ENCODE results near the gene MTA2.

MTA2 gene

GRCh38 chr11:62612366-62613290 is 11.0 kb upstream of the MTA2 start, which contains the start of the genes EML3 and ROM1:
Gene EML3 (minus strand): TSS chr11:62612775. CDS start chr11:62612457, 318 bp downstream.
Gene ROM1 (plus strand): TSS chr11:62613257. CDS start chr11:62613282, 25 bp downstream.
- in situ Hi-C loops (cut with HindIII; ENCODE audit: low sequenced_read_pairs), result no loop called here

- in situ Hi-C loops (cut with HindIII; ENCODE audit: low sequenced_read_pairs), result no loop called here
Observed at GRCh38 chr11:62611705-62612365, 10.2 kb upstream of the MTA2 start.

GRCh38 chr11:62610814-62611704 is 9.4 kb upstream of the MTA2 start:
- in situ Hi-C loops (cut with HindIII; ENCODE audit: low sequenced_read_pairs), result no loop called here

- in situ Hi-C loops (cut with HindIII; ENCODE audit: low sequenced_read_pairs), result no loop called here
Observed at GRCh38 chr11:62610403-62610802, 8.7 kb upstream of the MTA2 start.

GRCh38 chr11:62608776-62609175 is 7.1 kb upstream of the MTA2 start:
- in situ Hi-C loops (cut with HindIII; ENCODE audit: low sequenced_read_pairs), result no loop called here

- in situ Hi-C loops (cut with HindIII; ENCODE audit: low sequenced_read_pairs), result no loop called here
Observed at GRCh38 chr11:62607714-62608113, 6.0 kb upstream of the MTA2 start.

GRCh38 chr11:62605902-62606301 is 4.2 kb upstream of the MTA2 start:
- in situ Hi-C loops (cut with HindIII; ENCODE audit: low sequenced_read_pairs), result no loop called here

GRCh38 chr11:62605467-62605866 is 3.8 kb upstream of the MTA2 start:
- in situ Hi-C loops (cut with HindIII; ENCODE audit: low sequenced_read_pairs), result no loop called here

- in situ Hi-C loops (cut with HindIII; ENCODE audit: low sequenced_read_pairs), result no loop called here
Observed at GRCh38 chr11:62604460-62605120, 2.9 kb upstream of the MTA2 start.

GRCh38 chr11:62603776-62604299 is 2.2 kb upstream of the MTA2 start:
- in situ Hi-C loops (cut with HindIII; ENCODE audit: low sequenced_read_pairs), result no loop called here

- in situ Hi-C loops (cut with HindIII; ENCODE audit: low sequenced_read_pairs), result no loop called here
Observed at GRCh38 chr11:62603072-62603408, 1.4 kb upstream of the MTA2 start.

GRCh38 chr11:62602141-62603071 is 741 bp upstream of the MTA2 start:
- in situ Hi-C loops (cut with HindIII; ENCODE audit: low sequenced_read_pairs), result no loop called here

GRCh38 chr11:62601122-62601371 is 618 bp downstream of the MTA2 start:
- in situ Hi-C loops (cut with HindIII; ENCODE audit: low sequenced_read_pairs), result no loop called here

- in situ Hi-C loops (cut with HindIII; ENCODE audit: low sequenced_read_pairs), result no loop called here
Observed at GRCh38 chr11:62600367-62601121, 1.1 kb downstream of the MTA2 start.

- in situ Hi-C loops (cut with HindIII; ENCODE audit: low sequenced_read_pairs), result loop anchor here (5.0 kb wide), 1 partner anchor 83 kb away; no protein-coding TSS in a partner anchor
Observed at GRCh38 chr11:62599901-62600300, 1.8 kb downstream of the MTA2 start.

GRCh38 chr11:62599069-62599696 is 2.5 kb downstream of the MTA2 start:
- in situ Hi-C loops (cut with HindIII; ENCODE audit: low sequenced_read_pairs), result loop anchor here (5.0 kb wide), 1 partner anchor 82 kb away; no protein-coding TSS in a partner anchor

GRCh38 chr11:62595124-62595523 is 6.5 kb downstream of the MTA2 start:
- in situ Hi-C loops (cut with HindIII; ENCODE audit: low sequenced_read_pairs), result loop anchor here (5.0 kb wide), 1 partner anchor 78 kb away; no protein-coding TSS in a partner anchor

- in situ Hi-C loops (cut with HindIII; ENCODE audit: low sequenced_read_pairs), result no loop called here
Observed at GRCh38 chr11:62593434-62594044, 8.1 kb downstream of the MTA2 start.
